Measurements from ENCODE around the gene SORCS1. TPM values are rescaled to one million over a fixed set of nuclear protein-coding genes. Genes with fewer than 3 reads are reported as not detected.

SORCS1 gene
- total RNA-seq, 2 donors from 2014 or later: not detected

GRCh38 chr10:106804992-106805582 lies 359.4 kb downstream of the SORCS1 start:
- Mint-ChIP-seq H3K4me1 (no peaks in the 10 kb centered on the region), H3K27ac (no peak overlapping the region), H3K9me3 (peaks cover 13% of the 10 kb centered on the region), H3K36me3 (ENCODE audit: low read depth) (no peaks in the 10 kb centered on the region), H3K27me3 (no peaks in the 10 kb centered on the region), H3K4me3 (no peak overlapping the region)
- no peak for ATAC-seq (replicated peaks)

- Mint-ChIP-seq H3K36me3 (ENCODE audit: low read depth) (no peaks in the 10 kb centered on the region), H3K4me3 (no peak overlapping the region), H3K4me1 (no peaks in the 10 kb centered on the region), H3K27me3 (no peaks in the 10 kb centered on the region), H3K27ac (no peak overlapping the region), H3K9me3 (peaks cover 13% of the 10 kb centered on the region)
- no peak for ATAC-seq (replicated peaks)
Measured at GRCh38 chr10:106802949-106803348, 361.6 kb downstream of the SORCS1 start.

GRCh38 chr10:106799776-106800175 lies 364.7 kb downstream of the SORCS1 start:
- H3K9me3 Mint-ChIP-seq: peaks cover 11% of the 10 kb centered on the region
- H3K4me1 Mint-ChIP-seq: no peaks in the 10 kb centered on the region
- H3K36me3 Mint-ChIP-seq (ENCODE audit: low read depth): no peaks in the 10 kb centered on the region
- ATAC-seq (replicated peaks): no peak
- no peak overlapping the region for H3K27ac Mint-ChIP-seq
- no peaks in the 10 kb centered on the region for H3K27me3 Mint-ChIP-seq
- no peak overlapping the region for H3K4me3 Mint-ChIP-seq

GRCh38 chr10:106795619-106796018 lies 368.9 kb downstream of the SORCS1 start:
- Mint-ChIP-seq H3K27ac (no peak overlapping the region), H3K27me3 (no peaks in the 10 kb centered on the region), H3K9me3 (peaks cover 3% of the 10 kb centered on the region), H3K36me3 (ENCODE audit: low read depth) (no peaks in the 10 kb centered on the region), H3K4me3 (no peak overlapping the region), H3K4me1 (no peaks in the 10 kb centered on the region)
- no peak for ATAC-seq (replicated peaks)

GRCh38 chr10:106793617-106794016 lies 370.9 kb downstream of the SORCS1 start:
- no peaks in the 10 kb centered on the region for H3K4me1 Mint-ChIP-seq
- peaks cover 3% of the 10 kb centered on the region for H3K9me3 Mint-ChIP-seq
- no peak overlapping the region for H3K4me3 Mint-ChIP-seq
- no peaks in the 10 kb centered on the region for H3K36me3 Mint-ChIP-seq (ENCODE audit: low read depth)
- no peak overlapping the region for H3K27ac Mint-ChIP-seq
- H3K27me3 Mint-ChIP-seq: no peaks in the 10 kb centered on the region
- ATAC-seq (replicated peaks): no peak

GRCh38 chr10:106789623-106790022 lies 374.9 kb downstream of the SORCS1 start:
- no peak for ATAC-seq (replicated peaks)
- Mint-ChIP-seq H3K27ac (no peak overlapping the region), H3K9me3 (no peaks in the 10 kb centered on the region), H3K4me1 (no peaks in the 10 kb centered on the region), H3K27me3 (no peaks in the 10 kb centered on the region), H3K36me3 (ENCODE audit: low read depth) (no peaks in the 10 kb centered on the region), H3K4me3 (no peak overlapping the region)

GRCh38 chr10:106788982-106789381 lies 375.5 kb downstream of the SORCS1 start:
- Mint-ChIP-seq H3K36me3 (ENCODE audit: low read depth) (no peaks in the 10 kb centered on the region), H3K4me1 (no peaks in the 10 kb centered on the region), H3K27ac (no peak overlapping the region), H3K27me3 (no peaks in the 10 kb centered on the region), H3K9me3 (no peaks in the 10 kb centered on the region), H3K4me3 (no peak overlapping the region)
- no peak for ATAC-seq (replicated peaks)

GRCh38 chr10:106785528-106785927 lies 379.0 kb downstream of the SORCS1 start:
- Mint-ChIP-seq H3K4me3 (no peak overlapping the region), H3K9me3 (peaks cover 3% of the 10 kb centered on the region)

GRCh38 chr10:106780632-106781031 lies 383.9 kb downstream of the SORCS1 start:
- ATAC-seq (replicated peaks): no peak
- H3K36me3 Mint-ChIP-seq (ENCODE audit: low read depth): no peaks in the 10 kb centered on the region
- H3K4me1 Mint-ChIP-seq: no peaks in the 10 kb centered on the region
- H3K27me3 Mint-ChIP-seq: no peaks in the 10 kb centered on the region
- H3K27ac Mint-ChIP-seq: no peak overlapping the region
- no peak overlapping the region for H3K4me3 Mint-ChIP-seq
- H3K9me3 Mint-ChIP-seq: peaks cover 7% of the 10 kb centered on the region

More at GRCh38 chr10:106785528-106785927, 379.0 kb downstream of the SORCS1 start:
- Mint-ChIP-seq H3K27me3 (no peaks in the 10 kb centered on the region), H3K36me3 (ENCODE audit: low read depth) (no peaks in the 10 kb centered on the region), H3K27ac (no peak overlapping the region), H3K4me1 (no peaks in the 10 kb centered on the region)
- no peak for ATAC-seq (replicated peaks)

- H3K27me3 Mint-ChIP-seq: no peaks in the 10 kb centered on the region
- H3K27ac Mint-ChIP-seq: no peak overlapping the region
- no peak overlapping the region for H3K4me3 Mint-ChIP-seq
- H3K36me3 Mint-ChIP-seq (ENCODE audit: low read depth): no peaks in the 10 kb centered on the region
- no peaks in the 10 kb centered on the region for H3K4me1 Mint-ChIP-seq
- ATAC-seq (replicated peaks): no peak
- H3K9me3 Mint-ChIP-seq: peaks cover 10% of the 10 kb centered on the region
Measured at GRCh38 chr10:106777841-106778240, 386.7 kb downstream of the SORCS1 start.

- no peak for ATAC-seq (replicated peaks)
- Mint-ChIP-seq H3K27me3 (no peaks in the 10 kb centered on the region), H3K9me3 (peaks cover 7% of the 10 kb centered on the region)
Measured at GRCh38 chr10:106775127-106775526, 389.4 kb downstream of the SORCS1 start.

GRCh38 chr10:106772957-106773356 lies 391.5 kb downstream of the SORCS1 start:
- no peaks in the 10 kb centered on the region for H3K4me1 Mint-ChIP-seq
- no peak for ATAC-seq (replicated peaks)
- H3K4me3 Mint-ChIP-seq: no peak overlapping the region
- no peaks in the 10 kb centered on the region for H3K36me3 Mint-ChIP-seq (ENCODE audit: low read depth)
- peaks cover 7% of the 10 kb centered on the region for H3K9me3 Mint-ChIP-seq
- no peak overlapping the region for H3K27ac Mint-ChIP-seq
- H3K27me3 Mint-ChIP-seq: no peaks in the 10 kb centered on the region

More at GRCh38 chr10:106775127-106775526, 389.4 kb downstream of the SORCS1 start:
- Mint-ChIP-seq H3K4me1 (no peaks in the 10 kb centered on the region), H3K27ac (no peak overlapping the region), H3K4me3 (no peak overlapping the region), H3K36me3 (ENCODE audit: low read depth) (no peaks in the 10 kb centered on the region)

GRCh38 chr10:106771154-106771553 lies 393.4 kb downstream of the SORCS1 start:
- no peaks in the 10 kb centered on the region for H3K27me3 Mint-ChIP-seq
- H3K9me3 Mint-ChIP-seq: peaks cover 3% of the 10 kb centered on the region
- no peaks in the 10 kb centered on the region for H3K36me3 Mint-ChIP-seq (ENCODE audit: low read depth)
- H3K4me1 Mint-ChIP-seq: no peaks in the 10 kb centered on the region
- H3K27ac Mint-ChIP-seq: no peak overlapping the region
- ATAC-seq (replicated peaks): no peak
- no peak overlapping the region for H3K4me3 Mint-ChIP-seq

GRCh38 chr10:106768204-106768603 lies 396.3 kb downstream of the SORCS1 start:
- Mint-ChIP-seq H3K4me1 (no peaks in the 10 kb centered on the region), H3K9me3 (peaks cover 3% of the 10 kb centered on the region)
- ATAC-seq (replicated peaks): no peak

GRCh38 chr10:106765928-106766327 lies 398.6 kb downstream of the SORCS1 start:
- Mint-ChIP-seq H3K4me3 (no peak overlapping the region), H3K9me3 (peaks cover 3% of the 10 kb centered on the region), H3K27me3 (no peaks in the 10 kb centered on the region), H3K36me3 (ENCODE audit: low read depth) (no peaks in the 10 kb centered on the region), H3K4me1 (no peaks in the 10 kb centered on the region), H3K27ac (no peak overlapping the region)
- no peak for ATAC-seq (replicated peaks)

More at GRCh38 chr10:106768204-106768603, 396.3 kb downstream of the SORCS1 start:
- H3K4me3 Mint-ChIP-seq: no peak overlapping the region
- H3K36me3 Mint-ChIP-seq (ENCODE audit: low read depth): no peaks in the 10 kb centered on the region
- H3K27me3 Mint-ChIP-seq: no peaks in the 10 kb centered on the region
- no peak overlapping the region for H3K27ac Mint-ChIP-seq
